Stimulated activated CD8-positive, alpha-beta memory T cell treated with anti-CD3 and anti-CD28 coated beads, Interleukin-7, amount 100 ng/mL, for 1 hour (primary cell): ENCODE data around the gene P2RY11.

Experiments
- DNase-seq, 2 donors: peaks; one replicate each; pipeline ENCODE4 v3.0.0-alpha.2; 2020; ENCODE audit warnings: low read depth in 2 of 2

The P2RY11 gene, protein sequence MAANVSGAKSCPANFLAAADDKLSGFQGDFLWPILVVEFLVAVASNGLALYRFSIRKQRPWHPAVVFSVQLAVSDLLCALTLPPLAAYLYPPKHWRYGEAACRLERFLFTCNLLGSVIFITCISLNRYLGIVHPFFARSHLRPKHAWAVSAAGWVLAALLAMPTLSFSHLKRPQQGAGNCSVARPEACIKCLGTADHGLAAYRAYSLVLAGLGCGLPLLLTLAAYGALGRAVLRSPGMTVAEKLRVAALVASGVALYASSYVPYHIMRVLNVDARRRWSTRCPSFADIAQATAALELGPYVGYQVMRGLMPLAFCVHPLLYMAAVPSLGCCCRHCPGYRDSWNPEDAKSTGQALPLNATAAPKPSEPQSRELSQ

DNA sequence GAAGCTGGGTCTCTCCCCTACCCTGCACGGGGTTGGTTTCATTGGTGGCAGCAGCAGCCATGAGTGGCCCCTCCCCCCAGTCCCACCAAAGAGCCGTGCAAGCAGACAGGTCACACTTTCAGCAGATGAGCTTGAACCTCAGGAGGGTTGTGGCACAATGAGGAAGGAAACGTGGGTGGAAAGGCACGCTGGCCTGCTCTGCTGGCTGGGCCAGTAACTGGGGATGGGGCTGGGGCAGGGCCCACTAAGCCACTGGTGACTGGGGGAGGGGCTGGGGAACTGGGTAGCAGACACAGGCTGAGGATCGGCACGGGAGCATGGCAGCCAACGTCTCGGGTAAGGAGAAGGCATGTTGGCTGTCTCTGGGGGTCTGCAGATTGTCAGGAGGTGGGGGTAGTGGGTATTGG lies at the start of gene P2RY11:
Gene P2RY11 (plus strand): TSS at position 289 of the 407 bp plus-strand sequence. CDS start 29 bp downstream, at position 318.
- DNase-seq: no peak

DNA sequence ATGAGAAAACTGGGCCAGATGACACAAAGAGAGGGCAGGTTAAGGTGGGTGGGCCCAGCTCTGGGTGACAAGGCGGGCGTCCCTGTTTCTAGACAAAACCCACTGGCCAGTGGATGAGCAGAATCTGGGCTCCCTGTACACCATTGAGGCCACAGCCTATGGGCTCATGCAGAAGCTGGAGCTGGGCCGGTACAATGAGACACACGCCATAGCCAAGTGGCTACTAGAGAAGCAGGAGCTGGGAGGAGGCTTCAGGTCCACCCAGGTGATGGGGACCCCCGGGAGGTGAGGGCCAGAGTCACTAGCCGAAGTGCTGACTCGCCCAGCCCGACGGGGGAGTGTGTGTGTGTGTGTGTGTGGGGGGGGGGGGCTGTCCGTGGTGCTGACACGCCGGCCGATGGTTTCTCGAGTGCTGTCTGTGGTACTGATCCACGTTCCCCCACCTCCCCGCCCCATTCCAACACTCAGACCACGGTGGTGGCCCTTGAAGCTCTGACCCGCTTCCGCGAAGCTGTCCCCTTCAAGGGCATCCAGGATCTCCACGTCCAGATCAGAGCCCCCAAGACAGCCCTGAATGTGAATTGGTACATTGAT lies 49.7 kb upstream of the P2RY11 start:
- DNase-seq: no peak

DNA sequence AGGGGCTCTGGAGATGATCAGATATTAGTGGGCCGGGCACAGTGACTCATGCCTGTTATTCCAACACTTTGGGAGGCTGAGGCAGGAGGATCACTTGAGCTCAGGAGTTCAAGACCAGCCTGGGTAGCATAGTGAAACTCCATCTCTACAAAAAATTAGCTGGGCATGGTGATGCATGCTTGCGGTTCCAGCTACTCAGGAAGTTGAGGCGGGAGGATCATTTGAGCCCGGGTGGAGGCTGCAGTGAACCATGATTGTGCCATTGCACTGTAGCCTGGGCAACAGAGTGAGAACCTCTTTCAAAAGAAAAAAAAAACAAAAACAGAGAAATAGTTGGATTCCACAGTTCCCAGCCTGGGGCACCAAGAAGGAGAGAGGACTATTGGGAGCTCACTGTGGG lies 43.3 kb upstream of the P2RY11 start:
- no peak for DNase-seq

DNA sequence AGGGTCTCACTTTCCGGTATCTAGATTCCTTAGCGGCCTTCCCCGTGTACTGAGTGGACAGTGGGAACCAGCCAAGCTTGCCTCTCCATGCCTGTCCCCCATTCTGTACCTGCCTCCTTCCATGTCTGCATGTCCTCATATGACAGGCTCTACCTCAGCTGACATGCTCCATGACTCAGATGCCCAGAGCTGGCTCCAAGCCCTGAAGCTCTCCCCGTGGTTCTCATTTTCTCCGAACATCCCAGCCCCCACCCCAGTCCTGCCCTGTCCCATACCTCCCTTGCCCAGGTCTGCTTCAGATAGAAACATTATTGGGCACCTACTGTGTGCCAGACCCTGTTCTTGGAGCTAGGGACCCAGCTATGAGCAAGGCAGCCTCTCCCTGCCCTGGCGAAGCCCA lies 42.4 kb upstream of the P2RY11 start:
- DNase-seq: no peak

DNA sequence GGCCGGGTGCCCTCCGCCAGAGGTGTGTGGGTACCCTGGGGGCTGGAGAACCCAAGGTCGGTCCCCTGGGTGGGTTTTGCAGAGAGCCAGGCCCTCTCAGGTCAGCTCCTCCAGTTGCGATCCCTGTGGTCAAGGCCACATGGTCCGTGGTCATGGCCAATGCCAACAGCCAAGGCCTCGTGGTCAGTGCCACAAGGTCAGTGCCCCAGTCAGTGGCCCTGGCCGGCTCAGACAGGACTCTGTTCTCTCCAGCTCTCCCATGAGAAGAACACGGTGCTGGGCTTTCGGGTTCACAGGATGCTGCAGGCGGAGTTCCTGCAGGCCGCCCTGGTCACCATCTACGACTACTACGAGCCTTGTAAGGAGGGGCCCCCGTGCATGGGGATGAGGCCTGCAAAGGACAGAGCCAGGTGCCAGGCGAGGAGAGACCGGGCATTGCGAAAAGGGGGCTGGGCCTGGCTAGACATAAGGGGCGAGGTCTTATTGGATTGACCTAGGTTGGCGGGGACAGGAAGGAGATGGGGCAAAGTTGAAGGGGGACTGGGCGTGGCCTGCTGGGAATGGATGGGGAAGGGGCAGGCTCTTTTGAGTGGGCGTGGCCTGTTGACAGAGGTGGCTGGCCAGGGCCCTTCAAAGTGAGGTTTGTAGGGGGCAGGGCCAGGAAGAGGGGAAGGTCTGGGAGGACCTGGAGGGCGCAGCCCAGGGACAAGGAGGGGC lies 40.6 kb upstream of the P2RY11 start:
- no peak for DNase-seq

DNA sequence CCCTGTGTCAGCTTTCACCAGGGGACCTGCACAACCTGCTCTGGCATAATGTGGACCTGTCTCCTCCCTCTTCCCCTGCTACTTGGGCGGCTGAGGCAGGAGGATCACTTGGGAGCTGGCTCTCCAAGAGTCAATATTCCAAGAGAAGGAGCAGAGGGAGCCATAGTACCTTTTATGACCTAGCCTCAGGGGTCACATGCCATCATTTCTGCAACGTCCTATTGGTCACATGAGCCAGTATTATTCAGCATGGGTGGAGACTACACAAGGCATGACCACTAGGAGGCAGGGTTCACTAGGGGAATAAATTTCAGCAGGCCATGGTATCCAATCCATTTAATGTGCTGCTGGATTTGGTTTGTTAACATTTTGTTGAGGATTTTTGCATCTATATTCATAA lies 37.3 kb upstream of the P2RY11 start:
- DNase-seq: no peak

DNA sequence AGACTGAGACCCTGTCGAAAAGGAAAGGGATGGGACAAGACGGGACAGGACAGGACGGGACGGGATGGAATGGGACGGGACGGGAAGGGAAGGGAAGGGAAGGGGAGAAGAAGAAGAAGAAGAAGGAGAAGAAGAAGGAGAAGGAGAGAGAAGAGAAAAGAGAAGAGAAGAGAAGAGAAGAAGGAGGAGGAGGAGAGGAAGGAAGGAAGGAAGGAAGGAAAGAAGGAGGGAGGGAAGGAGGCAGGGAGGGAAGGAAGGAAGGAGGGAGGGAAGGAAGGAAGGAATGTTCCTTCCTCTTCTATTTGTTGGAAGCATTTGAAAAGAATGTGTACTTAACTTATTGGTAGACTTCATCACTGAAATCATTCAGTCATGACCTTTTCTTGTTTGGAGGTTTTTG lies 35.0 kb upstream of the P2RY11 start:
- DNase-seq: no peak

DNA sequence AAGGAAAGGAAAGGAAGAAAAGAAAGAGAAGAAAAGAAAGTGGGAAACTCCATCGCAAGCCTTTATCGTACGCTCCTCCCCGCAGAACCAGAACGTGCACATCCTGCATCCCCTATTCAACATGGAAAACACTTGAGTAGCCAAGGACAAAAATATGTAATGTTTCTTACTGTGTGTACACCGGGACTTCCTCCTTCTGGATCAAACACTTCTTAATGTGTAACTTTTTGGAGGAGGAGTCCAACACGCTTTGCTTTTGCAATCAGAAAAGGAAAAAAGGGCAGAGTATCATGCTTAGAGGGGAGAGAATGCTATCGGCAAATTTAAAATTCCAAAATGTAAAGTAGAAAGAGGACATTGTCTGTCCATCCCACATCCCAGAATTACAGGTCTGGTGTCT lies 33.2 kb upstream of the P2RY11 start:
- DNase-seq: no peak

DNA sequence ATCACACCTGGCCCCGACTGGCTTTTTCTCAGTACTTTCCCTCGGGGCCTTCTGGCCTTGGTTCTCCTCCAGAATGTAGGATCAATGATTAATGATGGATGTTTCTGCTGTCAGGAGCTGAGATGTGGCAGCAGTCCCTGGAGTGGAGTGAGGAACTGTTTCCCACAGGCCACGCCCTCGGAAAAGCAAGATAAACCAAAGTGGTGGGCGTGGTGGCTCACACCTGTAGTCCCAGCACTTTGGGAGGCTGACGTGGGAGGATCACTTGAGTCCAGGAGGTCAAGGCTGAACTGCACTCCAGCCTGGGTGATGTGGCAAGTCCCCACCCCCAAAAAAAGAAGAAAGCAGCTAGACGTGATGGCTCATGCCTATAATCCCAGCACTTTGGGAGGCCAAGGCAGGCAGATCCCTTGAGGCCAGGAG lies 32.5 kb upstream of the P2RY11 start:
- DNase-seq: no peak

DNA sequence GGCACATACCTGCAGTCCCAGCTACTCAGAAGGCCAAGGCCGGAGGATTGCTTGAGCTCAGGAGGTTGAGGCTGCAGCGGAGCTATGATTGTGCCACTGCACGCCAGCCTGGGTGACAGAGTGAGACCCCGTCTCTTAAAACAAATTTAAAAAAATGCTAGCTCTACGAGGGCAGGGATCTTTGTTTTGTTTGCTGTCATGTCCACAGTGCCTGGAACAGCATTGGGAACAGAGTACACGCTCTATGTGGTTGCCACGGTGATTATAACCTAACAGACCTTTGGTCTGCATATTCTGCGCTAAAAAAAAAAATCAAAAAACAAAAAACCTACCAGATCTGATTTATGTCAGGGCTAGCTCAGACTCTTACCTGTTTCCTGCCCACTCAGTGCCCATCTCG lies 27.6 kb upstream of the P2RY11 start:
- no peak for DNase-seq

DNA sequence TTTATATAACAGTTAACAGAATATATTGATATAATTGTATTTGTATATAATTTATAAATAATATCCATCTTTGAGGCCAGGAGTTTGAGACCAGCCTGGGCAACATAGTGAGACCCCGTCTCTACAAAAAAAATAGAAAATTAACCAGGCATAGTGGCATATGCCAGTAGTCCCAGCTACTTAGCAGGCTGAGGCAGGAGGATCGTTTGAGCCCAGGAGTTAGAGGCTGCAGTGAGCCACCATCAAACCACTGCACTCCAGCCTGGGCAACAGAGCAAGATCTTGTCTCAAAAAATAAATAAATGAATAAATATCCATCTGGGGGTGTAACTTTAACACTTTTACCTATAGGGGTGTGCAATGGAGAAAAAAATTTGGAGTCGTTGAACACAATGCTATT lies 26.7 kb upstream of the P2RY11 start:
- no peak for DNase-seq

DNA sequence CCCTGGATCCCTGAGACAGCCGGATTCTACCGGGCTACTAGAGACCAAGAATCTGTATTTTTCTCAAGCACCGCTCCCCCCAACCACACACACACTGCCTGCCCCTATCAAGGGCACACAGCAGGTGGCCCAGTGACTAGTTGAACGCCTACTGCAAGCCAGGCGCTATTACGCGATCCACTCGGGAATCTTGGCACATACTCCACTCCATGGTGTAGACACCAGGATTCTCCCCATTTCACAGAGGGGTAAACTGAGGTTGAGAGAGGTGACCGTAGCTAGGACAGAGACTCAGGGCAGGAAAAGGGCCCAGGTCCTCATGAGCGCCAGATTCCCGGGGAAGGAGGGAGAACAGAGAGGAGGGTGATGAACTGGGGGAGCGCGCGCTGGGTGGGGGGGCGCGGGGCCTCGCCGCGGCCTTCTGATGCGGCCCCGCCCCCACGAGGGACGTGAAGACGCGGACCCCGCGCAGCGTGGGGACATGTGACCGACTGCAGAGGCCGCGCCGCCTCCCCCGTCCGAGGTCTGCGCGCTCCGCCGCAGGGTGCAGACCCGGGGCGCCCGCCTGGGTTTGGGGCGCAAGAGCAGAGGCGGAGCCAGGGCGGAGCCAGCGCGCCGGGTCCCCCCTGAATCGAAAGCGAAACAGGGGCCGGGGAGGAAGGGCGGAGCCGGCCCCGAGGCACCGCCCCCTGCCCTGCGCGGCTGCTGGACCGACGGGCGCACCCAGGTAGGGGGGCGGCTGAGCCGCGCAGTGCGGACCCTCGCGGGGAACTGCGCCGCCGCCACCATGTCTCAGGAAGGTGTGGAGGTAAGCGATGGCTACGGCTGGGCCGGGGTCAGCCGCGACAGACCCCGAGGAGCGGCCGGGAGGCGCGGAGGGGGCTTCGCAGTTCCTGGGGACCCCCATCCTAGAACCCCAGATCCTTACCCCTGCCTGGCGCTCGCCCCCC lies 25.6 kb upstream of the P2RY11 start, which contains the start of gene SHFL:
Gene SHFL (plus strand): TSS at position 677 of the 950 bp plus-strand sequence. CDS start 111 bp downstream, at position 788.
- peak; percentile 65 to 75 for DNase-seq

DNA sequence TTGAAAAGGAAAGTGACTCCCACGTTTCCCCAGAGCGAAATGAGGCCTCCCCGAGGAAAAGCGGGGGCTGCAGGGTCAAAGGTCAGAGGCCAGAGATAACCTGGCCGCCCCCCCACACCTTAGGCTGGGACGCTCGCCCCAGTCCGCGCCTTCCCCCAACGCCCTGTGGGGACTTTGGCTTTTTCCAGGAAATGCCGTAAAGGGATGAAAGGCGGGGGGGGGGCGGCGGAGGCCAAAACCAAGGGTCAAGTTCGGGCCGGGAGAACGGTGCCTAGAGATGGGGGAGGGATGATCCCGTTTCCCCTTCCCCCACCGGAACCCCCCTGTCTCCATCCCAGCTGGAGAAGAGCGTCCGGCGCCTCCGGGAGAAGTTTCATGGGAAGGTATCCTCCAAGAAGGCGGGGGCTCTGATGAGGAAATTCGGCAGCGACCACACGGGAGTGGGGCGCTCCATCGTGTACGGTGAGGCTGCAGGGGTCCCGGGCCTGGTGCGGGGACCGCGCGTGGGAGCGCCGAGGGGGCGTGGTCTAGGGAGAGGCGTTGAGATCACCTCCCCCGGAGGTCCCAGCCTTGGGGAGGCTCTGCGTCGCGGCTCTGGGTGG lies 24.8 kb upstream of the P2RY11 start:
- peak in 1 of 2 donors; percentile 29 for DNase-seq

DNA sequence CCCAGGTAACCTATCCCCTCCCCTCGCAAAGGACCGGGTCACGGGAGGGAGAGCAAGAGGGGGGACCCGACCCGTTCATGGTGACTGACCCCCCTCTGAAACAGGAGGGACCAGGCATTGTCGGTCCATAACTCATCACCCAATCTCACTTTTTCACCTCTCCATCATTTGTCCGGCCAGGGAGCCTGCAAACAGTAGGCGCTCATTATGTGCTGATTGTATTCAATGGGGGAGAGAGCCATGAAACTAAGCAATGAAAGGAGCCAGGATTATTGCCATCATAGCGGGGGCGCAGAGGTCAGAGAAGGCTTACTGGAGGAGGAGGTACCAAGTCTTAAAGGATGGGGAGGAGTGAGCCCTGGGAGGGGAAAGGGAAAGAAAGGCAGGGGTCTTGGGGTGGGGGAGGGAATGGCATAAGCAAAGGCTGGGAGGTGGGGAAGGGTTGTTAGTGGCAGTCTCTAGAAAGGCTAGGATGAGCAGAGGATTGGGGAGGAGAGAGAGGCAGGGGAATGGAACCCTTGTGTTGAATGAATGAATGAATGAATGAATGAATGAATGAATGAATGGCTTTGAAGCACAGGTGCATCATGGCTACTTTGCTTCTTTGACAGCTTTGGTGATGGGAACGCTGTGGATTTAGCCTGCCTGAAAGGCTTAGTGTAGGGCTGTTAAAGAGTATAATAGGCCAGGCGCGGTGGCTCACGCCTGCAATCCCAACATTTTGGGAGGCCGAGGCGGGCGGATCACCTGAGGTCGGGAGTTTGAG lies 24.0 kb upstream of the P2RY11 start:
- DNase-seq: no peak

DNA sequence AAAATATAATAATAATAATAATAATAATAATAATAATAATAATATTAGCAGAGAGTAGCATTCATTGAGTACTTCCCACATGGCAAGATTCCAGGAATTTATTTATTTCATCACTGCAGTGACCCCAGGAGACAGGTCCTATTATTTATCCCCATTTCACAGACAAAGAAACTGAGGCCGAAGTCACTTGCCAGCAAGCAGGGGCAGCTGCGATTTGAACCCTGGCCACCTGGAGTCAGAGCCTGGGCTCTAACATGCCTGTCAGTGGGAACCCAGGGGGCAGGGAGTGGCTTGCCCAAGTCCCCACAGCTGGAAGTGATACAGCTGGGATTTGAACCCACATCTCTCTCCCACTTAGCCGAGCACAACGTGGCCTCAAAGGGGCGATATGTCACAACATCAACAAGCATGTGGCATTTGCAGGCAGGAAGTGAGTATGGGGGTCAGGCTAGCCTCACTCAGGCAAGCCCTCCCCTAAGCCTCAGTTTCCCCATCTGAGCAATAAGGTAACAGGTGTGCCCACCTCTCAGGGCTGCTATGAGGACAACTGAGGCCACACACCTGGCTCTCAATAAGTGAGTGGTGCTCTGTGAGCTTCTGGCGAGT lies 22.4 kb upstream of the P2RY11 start:
- no peak for DNase-seq

DNA sequence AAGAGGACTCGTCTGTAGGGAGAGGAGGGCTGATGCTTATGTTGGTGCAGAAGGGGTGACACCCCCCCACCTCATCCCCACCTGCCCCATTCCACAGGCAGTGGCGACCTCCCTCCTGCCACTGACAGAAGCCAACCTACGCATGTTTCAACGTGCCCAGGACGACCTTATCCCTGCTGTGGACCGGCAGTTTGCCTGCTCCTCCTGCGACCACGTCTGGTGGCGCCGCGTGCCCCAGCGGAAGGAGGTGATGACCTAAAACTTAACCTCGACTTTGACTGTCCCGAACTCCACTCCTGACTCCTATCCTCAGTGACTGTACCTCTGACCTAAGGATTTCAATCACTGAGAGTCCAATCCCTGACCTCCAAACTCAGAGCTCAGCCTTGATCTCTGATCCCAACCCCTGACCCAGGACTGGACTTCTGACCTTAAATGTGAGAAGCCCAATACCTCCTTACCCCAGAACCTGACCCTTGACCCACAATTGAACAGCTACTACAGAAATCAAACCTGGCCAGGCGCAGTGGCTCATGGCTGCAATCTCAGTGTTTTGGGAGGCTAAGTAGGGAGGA lies 21.6 kb upstream of the P2RY11 start:
- DNase-seq: no peak

DNA sequence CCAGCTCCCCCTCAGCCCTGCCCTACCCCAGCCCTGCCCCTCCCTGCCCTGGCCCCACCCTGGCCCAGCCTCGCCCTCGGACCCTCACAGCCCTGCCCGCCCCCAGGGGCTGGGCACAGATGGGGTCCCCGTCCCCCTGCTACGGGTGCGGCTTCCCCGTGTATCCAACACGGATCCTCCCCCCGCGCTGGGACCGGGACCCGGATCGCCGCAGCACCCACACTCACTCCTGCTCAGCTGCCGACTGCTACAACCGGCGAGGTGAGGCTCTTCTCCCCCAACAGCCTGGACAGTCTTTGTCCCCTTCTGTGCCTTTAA lies 20.2 kb upstream of the P2RY11 start:
- no peak for DNase-seq

DNA sequence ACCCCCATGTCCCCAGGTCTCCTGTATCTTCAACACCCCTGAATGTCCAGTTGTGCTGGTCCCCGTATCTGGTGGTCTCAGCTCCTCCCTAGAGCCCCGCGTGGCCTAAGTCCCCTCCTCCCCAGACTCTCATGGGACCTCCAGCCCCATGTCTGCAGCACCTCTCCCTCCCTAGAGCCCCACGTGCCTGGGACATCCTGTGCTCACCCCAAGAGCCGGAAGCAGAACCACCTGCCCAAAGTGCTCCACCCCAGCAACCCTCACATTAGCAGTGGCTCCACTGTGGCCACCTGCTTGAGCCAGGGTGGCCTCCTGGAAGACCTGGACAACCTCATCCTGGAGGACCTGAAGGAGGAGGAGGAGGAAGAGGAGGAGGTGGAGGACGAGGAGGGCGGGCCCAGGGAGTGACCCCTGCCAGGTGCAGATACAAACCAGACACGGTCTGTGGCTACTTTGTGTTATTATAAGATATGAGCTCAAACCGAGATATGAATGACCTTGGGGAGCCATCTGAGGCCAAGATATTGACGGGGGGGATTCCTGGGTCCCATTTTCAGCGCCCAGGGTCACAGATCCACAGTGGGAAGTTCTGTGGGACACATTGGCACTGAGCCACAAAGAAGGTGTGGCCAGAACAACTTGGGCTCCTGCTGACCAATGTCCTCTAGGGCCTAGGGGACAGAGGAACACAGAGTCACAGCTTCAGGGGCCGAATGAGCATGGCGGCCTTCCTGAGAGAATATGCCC lies 19.4 kb upstream of the P2RY11 start:
- DNase-seq: no peak

DNA sequence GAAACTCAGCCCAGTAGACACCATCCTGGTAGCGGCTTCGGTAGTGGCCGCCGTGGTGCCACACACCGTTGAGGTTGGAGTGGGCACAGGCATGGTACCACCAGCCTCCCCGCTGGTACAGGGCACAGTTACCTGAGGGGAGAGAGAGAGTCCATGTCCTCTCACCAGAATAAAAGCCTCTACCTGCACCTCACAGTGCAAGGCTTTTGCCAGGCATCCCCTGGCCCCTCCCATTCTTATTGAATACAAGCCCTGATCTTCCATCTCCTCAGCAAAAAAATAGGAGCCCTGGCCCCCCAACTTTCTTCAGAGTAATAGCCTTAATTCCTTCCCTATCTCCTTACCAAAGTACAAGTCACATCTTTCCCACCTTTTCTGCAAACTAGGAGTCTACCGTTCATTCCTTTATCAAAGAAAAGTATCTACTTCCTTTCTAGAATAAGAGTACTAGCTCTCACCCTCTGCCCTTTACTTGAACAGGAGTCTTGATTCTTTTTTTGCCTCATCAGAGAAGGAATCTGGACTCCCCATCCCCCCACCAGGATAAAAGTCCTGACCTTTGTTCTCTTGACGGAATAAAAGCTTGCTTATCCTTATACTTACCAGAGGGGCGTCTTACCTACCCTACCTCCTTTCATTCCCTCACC lies 18.7 kb upstream of the P2RY11 start:
- DNase-seq: no peak
